Measurements from ENCODE around the gene ZFP91. TPM values are rescaled to one million over a fixed set of nuclear protein-coding genes. Genes with fewer than 3 reads are reported as not detected.

The ZFP91 gene
- polyA plus RNA-seq, 1 donor from 2014 or later: 32.7 TPM

DNA sequence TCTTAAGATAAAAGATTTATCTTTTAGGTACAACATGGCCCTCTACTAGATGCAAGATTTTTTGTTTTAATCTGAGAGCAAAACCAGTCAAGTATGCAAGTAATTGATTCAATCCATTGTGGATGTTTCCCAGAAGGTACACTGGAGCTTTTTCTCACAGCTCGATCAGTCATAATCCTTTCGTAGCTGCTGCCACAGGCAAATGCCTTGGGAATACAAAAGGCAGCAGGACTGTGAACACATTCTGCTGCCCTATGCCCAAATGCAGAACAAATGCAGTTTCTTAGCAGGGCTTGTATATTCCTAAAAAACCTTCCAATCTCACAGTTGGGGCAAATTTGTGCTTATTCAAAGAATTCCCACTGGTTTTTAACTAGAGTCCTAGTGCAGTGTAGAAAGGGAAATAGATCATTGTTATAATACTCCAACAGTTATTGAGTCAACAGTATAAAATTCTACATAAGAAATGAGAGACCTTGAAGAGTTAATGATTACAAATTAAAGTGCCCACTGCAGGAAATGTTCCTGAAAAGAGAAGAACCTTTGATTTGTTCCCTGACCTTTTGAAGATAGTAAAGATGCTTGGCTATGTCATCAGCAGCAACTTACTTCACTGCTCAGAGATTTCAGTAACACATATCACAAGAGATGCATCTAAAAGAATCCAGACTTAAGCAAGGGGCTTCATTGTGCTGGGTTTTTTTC lies 17.3 kb upstream of the ZFP91 start:
- TF ChIP-seq SMC3 (conservative IDR thresholded peaks at IDR 0.05; ENCODE audit: poor library complexity) (no peak), EP300 (conservative IDR thresholded peaks at IDR 0.05; ENCODE audit: poor library complexity, severe bottlenecking) (no peak), RAD21 (conservative IDR thresholded peaks at IDR 0.05) (no peak), POLR2AphosphoS5 (IDR thresholded peaks at IDR 0.05) (no peak), MXI1 (conservative IDR thresholded peaks at IDR 0.05; ENCODE audit: poor library complexity, severe bottlenecking) (no peak), EZH2 (IDR thresholded peaks at IDR 0.05; ENCODE audit: borderline replicate concordance, insufficient read depth, low read length, poor library complexity, severe bottlenecking) (no peak), TAF1 (IDR thresholded peaks at IDR 0.05; ENCODE audit: low read depth) (no peak)
- TF ChIP-seq, protein P1, sequence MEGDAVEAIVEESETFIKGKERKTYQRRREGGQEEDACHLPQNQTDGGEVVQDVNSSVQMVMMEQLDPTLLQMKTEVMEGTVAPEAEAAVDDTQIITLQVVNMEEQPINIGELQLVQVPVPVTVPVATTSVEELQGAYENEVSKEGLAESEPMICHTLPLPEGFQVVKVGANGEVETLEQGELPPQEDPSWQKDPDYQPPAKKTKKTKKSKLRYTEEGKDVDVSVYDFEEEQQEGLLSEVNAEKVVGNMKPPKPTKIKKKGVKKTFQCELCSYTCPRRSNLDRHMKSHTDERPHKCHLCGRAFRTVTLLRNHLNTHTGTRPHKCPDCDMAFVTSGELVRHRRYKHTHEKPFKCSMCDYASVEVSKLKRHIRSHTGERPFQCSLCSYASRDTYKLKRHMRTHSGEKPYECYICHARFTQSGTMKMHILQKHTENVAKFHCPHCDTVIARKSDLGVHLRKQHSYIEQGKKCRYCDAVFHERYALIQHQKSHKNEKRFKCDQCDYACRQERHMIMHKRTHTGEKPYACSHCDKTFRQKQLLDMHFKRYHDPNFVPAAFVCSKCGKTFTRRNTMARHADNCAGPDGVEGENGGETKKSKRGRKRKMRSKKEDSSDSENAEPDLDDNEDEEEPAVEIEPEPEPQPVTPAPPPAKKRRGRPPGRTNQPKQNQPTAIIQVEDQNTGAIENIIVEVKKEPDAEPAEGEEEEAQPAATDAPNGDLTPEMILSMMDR (IDR thresholded peaks at IDR 0.05; ENCODE audit: poor library complexity, severe bottlenecking): no peak
- TF ChIP-seq, protein P2, sequence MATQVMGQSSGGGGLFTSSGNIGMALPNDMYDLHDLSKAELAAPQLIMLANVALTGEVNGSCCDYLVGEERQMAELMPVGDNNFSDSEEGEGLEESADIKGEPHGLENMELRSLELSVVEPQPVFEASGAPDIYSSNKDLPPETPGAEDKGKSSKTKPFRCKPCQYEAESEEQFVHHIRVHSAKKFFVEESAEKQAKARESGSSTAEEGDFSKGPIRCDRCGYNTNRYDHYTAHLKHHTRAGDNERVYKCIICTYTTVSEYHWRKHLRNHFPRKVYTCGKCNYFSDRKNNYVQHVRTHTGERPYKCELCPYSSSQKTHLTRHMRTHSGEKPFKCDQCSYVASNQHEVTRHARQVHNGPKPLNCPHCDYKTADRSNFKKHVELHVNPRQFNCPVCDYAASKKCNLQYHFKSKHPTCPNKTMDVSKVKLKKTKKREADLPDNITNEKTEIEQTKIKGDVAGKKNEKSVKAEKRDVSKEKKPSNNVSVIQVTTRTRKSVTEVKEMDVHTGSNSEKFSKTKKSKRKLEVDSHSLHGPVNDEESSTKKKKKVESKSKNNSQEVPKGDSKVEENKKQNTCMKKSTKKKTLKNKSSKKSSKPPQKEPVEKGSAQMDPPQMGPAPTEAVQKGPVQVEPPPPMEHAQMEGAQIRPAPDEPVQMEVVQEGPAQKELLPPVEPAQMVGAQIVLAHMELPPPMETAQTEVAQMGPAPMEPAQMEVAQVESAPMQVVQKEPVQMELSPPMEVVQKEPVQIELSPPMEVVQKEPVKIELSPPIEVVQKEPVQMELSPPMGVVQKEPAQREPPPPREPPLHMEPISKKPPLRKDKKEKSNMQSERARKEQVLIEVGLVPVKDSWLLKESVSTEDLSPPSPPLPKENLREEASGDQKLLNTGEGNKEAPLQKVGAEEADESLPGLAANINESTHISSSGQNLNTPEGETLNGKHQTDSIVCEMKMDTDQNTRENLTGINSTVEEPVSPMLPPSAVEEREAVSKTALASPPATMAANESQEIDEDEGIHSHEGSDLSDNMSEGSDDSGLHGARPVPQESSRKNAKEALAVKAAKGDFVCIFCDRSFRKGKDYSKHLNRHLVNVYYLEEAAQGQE (IDR thresholded peaks at IDR 0.05; ENCODE audit: borderline replicate concordance): no peak
- H3F3A ChIP-seq (ENCODE audit: insufficient read depth, low read length, poor library complexity, severe bottlenecking): no peaks in the 10 kb centered on the region
- no peak overlapping the region for H3K9ac ChIP-seq (ENCODE audit: low read length)

DNA sequence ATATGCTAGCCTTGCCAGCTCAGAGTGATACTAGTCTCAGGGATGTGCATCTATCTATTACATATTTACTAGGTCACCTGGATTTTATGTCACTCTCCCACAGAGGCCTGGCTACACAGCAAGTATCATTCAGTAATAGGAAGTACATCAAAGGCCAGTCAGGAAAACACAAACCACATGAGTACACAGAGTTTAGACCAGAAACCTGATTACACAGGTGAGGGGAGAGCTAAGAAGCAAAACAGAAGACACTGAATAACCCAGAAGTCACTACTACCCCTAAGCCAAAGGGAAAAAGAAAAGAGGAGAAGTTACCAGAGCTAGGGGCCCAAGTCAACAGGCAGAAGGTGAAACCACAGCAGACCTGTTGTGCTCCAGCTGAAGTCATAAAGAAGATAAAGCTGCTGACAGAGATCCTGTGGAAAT lies 16.5 kb upstream of the ZFP91 start:
- Histone ChIP-seq H3K27me3 (ENCODE audit: insufficient read depth, low read depth, low read length) (no peaks in the 10 kb centered on the region), H3K4me2 (ENCODE audit: low read length) (no peak overlapping the region), H4K20me1 (ENCODE audit: insufficient read depth) (no peaks in the 10 kb centered on the region), H3K27ac (ENCODE audit: low read length) (no peak overlapping the region), H3K79me2 (replicated peaks; ENCODE audit: insufficient read depth, low read length) (no peaks in the 10 kb centered on the region), H3K9me2 (ENCODE audit: insufficient read depth, low read length) (no peaks in the 10 kb centered on the region), H3F3A (ENCODE audit: insufficient read depth, low read length, poor library complexity, severe bottlenecking) (no peaks in the 10 kb centered on the region), H3K4me3 (ENCODE audit: low read length) (no peak overlapping the region), H2AFZ (ENCODE audit: low read depth, low read length) (no peak overlapping the region), H3K9ac (ENCODE audit: low read length) (no peak overlapping the region), H3K9me3 (ENCODE audit: low read length) (no peaks in the 10 kb centered on the region), H3K36me3 (ENCODE audit: insufficient read depth, low read length) (no peaks in the 10 kb centered on the region)
- TF ChIP-seq MXI1 (conservative IDR thresholded peaks at IDR 0.05; ENCODE audit: poor library complexity, severe bottlenecking) (no peak), SMC3 (conservative IDR thresholded peaks at IDR 0.05; ENCODE audit: poor library complexity) (no peak), RAD21 (conservative IDR thresholded peaks at IDR 0.05) (no peak), EZH2 (IDR thresholded peaks at IDR 0.05; ENCODE audit: borderline replicate concordance, insufficient read depth, low read length, poor library complexity, severe bottlenecking) (no peak), EP300 (conservative IDR thresholded peaks at IDR 0.05; ENCODE audit: poor library complexity, severe bottlenecking) (no peak), TAF1 (IDR thresholded peaks at IDR 0.05; ENCODE audit: low read depth) (no peak), POLR2AphosphoS5 (IDR thresholded peaks at IDR 0.05) (no peak)
- TF ChIP-seq, protein P2 (IDR thresholded peaks at IDR 0.05; ENCODE audit: borderline replicate concordance): no peak
- TF ChIP-seq, protein P1 (IDR thresholded peaks at IDR 0.05; ENCODE audit: poor library complexity, severe bottlenecking): no peak

More for the DNA sequence above, 17.3 kb upstream of the ZFP91 start:
- Histone ChIP-seq H2AFZ (ENCODE audit: low read depth, low read length) (peak overlapping the region; percentile 3), H4K20me1 (ENCODE audit: insufficient read depth) (no peaks in the 10 kb centered on the region), H3K27me3 (ENCODE audit: insufficient read depth, low read depth, low read length) (no peaks in the 10 kb centered on the region), H3K9me2 (ENCODE audit: insufficient read depth, low read length) (no peaks in the 10 kb centered on the region), H3K4me3 (ENCODE audit: low read length) (peak overlapping the region; percentile 26), H3K27ac (ENCODE audit: low read length) (no peak overlapping the region), H3K4me2 (ENCODE audit: low read length) (no peak overlapping the region), H3K79me2 (replicated peaks; ENCODE audit: insufficient read depth, low read length) (no peaks in the 10 kb centered on the region), H3K36me3 (ENCODE audit: insufficient read depth, low read length) (no peaks in the 10 kb centered on the region), H3K9me3 (ENCODE audit: low read length) (no peaks in the 10 kb centered on the region)

All from neural cell (in vitro differentiated cells).